Measurements from ENCODE around the gene NSMF. TPM values are rescaled to one million over a fixed set of nuclear protein-coding genes. Genes with fewer than 3 reads are reported as not detected.

The NSMF gene, protein sequence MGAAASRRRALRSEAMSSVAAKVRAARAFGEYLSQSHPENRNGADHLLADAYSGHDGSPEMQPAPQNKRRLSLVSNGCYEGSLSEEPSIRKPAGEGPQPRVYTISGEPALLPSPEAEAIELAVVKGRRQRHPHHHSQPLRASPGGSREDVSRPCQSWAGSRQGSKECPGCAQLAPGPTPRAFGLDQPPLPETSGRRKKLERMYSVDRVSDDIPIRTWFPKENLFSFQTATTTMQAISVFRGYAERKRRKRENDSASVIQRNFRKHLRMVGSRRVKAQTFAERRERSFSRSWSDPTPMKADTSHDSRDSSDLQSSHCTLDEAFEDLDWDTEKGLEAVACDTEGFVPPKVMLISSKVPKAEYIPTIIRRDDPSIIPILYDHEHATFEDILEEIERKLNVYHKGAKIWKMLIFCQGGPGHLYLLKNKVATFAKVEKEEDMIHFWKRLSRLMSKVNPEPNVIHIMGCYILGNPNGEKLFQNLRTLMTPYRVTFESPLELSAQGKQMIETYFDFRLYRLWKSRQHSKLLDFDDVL
- 49.3 TPM for total RNA-seq

DNA sequence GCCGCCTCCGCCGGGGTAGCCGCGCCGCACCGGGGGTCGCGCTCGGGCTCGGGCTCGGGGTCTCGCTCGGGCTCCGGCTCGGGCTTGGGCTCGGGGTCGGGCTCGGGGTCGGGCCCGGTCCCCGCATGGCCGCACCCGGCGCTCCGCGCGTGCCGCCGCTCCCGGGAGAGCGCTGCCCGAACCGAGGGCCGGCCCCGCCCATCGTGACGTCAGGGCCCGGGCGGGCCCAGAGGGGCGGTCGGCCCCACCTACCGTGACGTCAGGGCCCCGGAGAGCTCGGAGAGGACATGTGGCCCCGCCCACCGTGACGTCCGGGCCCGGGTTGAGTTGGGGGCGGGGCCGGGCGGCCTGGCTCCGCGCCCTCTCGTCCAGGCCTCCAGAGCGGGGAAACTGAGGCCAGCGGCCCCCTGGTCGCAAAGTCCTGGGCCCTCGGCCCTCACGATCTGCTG is at the start of gene NSMF:
Gene NSMF, minus strand, starts transcription at position 183 of the 449 bp plus-strand sequence. CDS start 232 bp downstream, outside the sequence.
- peak; percentile 94 for DNase-seq (ENCODE audit: low spot score)

DNA sequence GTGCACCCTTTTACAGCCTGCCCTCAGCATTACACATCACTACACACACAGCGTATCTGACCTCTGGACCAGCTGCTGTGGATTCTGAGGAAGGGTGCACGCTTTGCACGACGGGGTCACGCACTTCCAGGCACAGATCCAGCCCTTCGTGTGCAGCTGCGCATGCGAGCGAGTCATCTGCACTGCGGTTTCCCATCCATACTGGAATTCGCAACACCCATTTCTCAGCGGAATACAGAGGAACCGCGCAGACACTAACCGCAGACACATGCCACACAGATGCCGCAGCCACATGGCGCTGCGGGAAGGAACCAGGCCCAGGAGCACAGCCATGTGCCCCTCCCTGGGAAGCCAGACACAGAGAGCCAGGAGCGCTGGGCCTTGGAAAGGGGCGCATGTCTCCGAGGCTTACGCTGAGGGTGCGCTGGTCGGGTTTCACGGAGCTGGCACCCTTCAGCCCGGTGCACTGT is 47.6 kb upstream of the NSMF start:
- DNase-seq (ENCODE audit: low spot score) = no peak

DNA sequence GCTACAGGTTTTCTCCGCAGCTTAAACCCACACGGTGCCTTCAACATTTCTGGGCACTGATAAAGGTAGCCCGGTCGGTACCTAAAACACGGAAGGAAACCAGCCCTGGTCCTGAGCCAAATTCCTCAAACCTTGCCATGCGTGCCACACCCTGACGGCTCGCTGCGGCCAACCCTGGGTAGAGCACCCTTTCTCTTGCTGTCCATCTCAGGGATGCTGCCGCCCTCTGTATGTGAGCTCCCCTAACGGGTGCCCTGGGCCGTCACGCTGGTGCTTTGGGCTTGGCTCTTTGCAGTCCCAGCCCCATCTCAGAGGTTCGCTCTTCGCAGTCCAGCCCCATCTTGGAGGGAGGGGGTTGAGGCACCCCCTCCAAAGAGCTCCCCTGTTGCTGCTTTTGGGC is 47.1 kb upstream of the NSMF start:
- DNase-seq (ENCODE audit: low spot score) = no peak

DNA sequence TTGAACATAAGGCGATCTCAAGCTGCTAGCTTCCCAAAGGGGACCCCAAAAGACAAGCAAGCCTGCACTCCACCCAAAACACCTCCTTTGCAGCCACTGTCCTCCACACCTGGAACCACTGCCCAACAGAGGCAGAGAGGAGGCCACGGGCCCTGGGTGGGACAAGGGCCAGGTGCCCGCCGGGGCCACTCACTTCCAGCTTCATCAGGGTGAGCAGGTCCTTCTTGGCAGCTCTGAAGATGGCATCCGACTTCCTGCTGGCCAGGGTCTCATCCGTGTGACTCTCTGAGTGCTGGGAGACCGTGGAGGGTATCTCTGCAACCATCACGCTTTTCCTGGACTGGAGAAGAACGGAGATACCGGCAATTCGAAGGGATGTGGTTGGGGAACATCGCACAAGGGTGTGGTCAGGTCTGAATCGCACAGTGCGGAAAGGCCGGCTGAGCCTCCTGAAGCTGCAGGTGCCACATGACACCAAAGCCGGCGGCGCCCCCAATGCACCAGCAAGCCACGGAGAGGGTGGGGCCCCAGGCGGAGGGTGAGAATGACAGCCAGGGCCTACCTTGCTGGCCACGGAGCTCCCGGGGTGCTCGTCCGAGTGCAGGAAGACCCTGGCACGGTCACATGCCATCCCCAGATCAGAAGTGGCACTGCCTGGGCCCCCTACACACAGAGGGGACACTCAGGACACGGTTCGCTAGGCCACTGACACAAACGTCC is 46.4 kb upstream of the NSMF start:
- no peak for DNase-seq (ENCODE audit: low spot score)

DNA sequence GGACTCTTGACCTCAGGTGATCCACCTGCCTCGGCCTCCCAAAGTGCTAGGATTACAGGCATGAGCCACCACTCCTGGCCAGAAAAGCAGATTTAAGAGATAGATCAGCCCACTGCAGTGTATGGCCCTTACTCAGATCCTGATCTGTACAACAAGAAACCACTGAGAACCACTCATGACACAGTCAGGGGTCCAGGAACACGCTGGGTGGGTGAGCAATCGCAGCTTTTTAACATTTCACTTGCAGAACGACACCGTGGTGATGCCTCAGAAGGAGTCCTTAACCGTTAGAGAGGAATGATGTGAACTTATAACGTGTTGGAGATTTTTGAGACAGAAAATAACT is 45.3 kb upstream of the NSMF start:
- no peak for DNase-seq (ENCODE audit: low spot score)

DNA sequence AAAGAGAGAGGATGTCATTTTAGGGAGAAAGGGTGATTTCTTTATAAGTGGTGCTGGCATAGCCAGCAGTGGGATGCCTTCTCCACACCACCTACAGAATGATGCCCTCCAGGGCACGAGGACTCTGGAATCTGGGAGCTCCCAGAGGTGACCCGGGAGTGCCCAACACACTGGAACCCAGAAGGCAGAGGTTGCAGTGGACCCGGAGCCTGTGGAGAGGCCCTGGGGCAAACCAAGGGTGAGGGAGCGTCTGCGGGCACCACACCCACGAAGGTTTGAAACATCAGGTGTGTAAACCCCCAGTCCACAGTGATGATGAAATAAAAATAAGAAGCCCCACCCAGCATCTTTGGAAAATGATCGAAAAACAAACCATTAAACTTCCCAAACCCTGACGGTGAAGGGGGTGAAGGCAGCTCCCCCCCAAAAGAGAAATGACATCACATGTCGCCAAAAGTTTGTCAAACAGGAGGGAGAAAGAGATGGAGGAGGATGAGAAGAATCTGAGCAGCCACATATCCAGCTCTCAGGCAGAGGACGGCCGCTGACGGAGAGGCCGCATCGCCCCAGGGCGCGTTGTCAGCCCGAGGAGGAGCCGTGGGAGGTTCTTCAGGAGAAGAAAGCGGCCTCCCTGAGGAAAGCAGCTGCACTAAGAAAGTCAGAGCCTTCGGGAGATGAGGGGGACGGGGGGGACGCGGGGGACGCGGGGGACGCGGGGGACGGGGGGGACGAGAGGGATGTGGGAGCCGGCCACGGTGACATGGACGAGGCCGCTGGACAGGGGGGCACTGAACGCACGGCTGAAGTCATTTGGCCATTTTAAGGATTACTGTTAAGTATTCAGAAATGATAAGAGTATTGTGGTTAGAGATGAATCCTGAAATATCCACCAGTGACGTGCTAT is 43.1 kb upstream of the NSMF start:
- no peak for DNase-seq (ENCODE audit: low spot score)

DNA sequence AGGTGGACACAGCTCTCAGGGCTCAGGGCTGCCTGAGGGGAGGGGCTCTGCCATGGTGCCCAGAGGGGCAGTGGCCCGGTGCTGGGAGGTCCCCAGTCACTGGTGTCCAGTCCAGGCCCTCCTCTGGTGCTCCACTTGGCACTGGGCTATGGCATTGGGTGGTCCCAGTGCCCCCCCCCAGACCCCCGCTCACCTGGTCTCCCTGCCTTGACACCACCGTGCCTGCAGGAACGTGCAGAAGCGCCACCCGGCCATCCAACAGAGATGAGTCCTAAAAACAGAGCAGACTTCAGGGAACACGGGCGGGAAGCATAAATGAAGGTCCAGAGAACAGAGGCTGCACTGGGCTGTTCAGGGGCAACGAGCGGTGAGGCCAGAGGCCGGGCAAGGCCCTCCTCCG is 42.3 kb upstream of the NSMF start:
- DNase-seq (ENCODE audit: low spot score) = no peak

DNA sequence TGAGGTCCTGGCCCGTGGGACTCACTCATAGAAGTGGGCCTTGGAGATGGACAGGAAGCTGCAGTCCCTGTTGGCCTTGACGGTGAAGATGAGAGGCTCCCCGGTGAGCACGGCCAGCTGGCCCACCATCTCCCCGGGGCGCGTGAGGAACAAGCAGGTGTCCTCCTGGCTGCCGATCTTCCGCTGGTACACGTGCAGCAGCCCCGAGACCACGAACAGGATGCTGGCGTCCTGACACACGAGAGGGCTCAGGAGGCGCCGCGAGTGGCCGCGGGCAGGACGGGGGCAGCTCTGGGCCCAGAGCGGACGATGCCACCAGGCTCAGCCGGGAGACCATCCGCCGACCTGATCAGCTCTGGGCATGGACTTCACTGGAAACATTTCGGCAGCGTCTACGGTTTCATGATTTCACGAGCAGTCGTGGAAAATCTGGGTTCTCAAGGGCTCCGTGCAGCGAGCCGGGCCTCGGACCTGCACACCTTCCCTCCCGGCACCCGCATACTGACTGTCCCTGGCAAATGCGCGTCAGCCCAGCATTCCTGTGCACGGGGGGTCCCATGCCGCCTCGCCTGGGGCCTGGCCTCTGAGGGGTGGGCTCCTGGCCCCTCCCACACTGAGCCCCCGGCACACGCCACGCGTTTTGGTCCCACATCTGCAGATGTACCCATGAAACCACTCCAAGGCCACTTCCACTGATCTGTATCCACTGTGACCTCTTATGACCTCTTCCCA is 41.7 kb upstream of the NSMF start:
- DNase-seq (ENCODE audit: low spot score) = no peak

DNA sequence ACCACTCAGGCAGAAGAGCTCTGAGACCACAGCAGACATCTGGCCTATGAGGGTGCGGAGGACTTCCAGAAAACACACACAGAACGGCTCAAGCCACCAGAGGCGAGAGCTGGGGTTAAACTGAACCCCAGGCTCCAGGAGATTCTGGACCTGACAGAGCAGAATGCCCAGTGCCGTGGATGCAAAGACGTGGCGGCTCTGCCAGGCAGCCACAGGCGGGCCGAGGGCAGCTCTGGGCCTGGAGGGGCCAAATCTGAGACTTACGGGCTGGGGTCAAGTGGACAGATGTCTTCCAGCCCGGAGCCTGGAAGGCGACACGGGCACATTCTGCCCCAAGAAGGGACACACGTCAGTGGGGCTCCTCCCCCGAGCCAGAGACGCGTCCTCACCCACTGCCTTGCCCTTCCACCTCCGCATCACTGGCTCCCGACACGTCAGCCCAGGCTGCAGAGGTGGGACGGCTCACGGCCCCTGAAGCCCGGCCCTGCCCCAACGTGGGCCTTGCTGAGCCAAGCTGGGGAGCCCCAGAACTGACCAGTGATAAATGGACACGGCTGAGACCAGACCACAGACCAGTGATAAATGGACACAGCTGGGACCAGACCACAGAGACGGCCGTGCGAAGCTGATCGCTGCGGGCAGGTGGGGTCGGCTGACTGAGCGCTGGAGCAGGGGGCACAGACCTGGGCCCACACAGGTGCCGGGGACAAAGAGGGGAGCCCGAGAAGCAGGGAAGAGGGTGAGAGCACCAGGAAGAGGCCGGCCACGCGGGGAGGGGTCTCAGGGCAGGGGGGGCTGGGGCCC is 40.9 kb upstream of the NSMF start:
- no peak for DNase-seq (ENCODE audit: low spot score)

DNA sequence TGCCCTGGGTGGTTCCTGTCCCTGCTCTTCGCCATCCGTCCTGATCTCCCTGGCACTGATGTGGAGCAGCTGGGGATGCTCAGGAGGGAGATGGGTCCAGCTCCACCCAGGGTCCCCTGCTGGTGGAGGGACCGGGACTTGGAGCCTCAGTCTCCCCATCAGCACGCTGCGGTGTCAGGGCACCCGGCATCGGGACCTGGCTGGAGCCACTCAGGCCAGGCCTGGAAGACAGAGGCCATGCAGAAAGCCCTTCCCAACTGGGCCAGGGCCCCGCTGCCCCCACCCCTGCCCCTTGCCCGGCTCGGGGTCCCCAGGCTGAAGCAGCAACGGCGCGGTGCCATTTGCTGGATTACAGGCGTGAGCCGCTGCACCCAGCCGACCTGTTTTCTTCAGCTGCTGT is 40.3 kb upstream of the NSMF start:
- DNase-seq (ENCODE audit: low spot score) = no peak

DNA sequence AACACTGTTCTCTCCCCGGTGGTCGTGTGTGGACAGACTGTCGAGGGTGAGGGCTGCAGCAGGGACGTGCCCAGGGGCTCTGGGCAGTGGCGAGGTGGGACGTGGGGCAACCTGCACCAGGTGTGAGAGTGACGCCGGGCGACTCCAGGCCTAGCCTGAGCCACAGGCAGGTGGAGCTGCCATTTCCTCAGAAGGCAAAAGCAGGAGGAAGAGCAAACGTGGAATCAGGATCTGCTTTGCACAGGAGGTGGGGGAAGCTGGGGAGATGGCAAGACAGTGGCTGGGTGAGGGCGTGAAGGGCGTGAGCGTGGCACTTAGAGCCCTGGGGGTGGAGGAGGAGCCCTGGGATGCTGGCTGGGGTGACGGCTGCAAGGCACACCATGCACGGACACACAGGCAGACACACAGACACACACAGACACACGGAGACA is 39.6 kb upstream of the NSMF start:
- no peak for DNase-seq (ENCODE audit: low spot score)

DNA sequence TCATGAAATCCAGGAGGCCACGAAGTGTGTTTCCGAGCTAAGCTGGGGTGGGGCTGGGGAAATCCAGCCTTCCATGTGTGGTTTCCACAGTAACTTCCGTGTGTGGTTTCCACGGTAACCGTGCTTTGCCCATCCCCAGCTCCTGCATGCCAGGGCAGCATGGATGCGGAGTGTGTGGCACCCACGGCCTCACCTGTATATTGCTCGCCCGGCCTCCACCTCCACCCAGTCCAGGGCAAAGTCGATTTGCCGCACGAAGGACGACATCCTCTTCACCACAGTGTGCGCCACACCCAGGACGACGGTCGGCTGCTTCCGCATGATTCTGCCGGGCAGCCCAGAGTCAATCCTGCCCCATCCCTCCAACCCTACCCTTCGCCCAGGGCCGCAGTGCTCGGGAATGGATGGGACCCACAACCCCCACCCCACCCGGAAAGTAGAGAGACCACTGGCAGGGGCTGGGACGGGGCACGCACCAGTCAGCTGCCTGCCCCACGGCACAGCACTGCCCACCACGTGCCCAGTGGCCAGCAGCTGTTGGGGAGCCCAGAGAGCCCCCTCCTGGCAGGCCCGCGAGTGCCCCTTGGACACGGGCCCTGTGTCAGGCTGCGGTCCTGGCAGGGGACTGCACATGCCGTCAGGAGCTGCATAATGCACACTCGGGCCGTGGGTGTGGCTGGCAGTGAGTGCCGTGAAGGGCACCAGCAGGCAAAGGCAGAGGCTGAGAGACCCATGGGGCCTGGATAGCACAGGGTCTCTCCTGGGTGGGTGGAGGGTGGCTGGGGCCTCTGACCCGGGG is 39.0 kb upstream of the NSMF start:
- no peak for DNase-seq (ENCODE audit: low spot score)

DNA sequence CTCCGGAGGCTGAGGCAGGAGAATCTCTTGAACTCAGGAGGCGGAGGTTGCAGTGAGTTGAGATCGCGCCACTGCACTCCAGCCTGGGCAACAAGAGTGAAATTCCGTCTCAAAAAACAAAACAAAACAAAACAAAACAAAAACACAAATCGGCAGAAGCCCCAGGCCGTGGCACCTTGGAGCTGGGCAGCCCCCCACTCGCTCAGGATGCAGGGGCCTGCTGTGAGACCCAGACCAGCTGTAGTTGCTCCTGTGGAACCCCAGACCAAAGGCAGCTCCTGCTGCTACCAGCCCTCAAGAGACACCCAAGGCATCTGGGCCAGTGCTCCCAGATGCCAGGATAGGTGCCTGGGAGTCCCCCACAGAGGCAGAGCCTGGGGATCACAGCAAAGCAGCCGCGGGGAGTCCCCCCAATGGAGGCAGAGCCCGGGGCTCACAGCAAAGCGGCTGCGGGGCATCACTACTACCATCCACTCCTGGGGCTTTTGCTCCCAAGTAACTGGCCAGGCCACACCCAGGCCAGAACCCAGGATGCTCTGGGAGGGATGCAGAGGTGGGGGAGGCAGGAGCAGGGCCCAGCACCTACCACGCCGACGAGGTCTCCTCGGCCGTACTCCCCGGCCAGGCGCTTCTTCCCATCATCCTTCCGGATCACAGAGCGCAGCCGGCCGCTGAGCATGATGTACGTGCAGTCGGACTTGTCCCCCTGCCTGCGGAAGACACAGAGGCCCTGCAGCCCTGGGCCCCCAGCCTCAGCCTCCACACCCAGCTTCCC is 37.7 kb upstream of the NSMF start:
- DNase-seq (ENCODE audit: low spot score) = no peak

DNA sequence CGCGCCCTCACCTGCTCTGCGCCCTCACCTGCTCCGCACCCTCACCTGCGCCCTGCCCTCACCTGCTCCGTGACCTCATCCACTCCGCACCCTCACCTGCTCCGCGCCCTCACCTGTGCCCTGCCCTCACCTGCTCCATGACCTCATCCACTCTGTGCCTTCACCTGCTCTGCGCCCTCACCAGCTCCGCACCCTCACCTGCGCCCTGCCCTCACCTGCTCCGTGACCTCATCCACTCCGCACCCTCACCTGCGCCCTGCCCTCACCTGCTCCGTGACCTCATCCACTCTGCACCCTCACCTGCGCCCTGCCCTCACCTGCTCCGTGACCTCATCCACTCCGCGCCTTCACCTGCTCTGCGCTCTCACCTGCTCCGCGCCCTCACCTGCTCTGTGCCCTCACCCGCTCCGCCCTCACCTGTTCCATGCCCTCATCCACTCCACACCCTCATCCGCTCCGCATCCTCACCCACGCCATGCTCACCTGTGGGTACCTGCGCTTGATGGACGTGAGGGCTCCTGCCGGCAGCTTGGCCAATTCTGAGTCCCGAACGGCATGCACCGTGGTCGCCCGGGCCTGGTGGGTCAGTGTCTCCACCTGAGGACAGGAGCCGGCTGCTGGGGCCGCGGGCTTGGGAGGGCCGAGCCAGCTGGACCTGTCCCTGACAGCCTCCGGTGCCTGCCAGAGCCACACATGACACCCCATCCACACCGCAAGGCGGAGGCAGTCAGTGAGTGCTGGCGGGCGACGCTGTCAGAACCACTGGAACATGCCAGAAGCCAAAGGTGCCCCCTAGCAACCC is 35.6 kb upstream of the NSMF start:
- no peak for DNase-seq (ENCODE audit: low spot score)

DNA sequence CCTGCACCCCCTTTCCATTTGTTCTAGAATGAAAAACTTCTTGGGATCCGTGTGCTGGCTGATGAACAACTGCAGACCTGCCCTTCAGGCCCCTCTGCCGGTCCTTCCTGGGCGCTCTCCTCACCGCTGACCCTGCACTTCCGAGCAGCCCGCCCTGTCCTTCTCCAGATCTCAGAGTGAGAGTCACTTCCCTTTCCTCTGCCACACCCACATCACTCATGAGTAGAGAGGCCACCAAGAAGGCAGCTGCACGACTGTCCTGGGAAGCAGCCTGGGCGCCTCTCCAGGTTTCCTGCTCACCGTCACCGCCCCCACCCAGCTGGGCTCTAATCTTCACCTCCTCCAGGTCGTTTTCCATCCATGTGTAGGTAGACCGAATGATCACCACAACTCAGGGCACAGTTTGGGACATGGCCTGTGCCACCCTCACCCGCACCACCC is 35.0 kb upstream of the NSMF start:
- DNase-seq (ENCODE audit: low spot score) = no peak

DNA sequence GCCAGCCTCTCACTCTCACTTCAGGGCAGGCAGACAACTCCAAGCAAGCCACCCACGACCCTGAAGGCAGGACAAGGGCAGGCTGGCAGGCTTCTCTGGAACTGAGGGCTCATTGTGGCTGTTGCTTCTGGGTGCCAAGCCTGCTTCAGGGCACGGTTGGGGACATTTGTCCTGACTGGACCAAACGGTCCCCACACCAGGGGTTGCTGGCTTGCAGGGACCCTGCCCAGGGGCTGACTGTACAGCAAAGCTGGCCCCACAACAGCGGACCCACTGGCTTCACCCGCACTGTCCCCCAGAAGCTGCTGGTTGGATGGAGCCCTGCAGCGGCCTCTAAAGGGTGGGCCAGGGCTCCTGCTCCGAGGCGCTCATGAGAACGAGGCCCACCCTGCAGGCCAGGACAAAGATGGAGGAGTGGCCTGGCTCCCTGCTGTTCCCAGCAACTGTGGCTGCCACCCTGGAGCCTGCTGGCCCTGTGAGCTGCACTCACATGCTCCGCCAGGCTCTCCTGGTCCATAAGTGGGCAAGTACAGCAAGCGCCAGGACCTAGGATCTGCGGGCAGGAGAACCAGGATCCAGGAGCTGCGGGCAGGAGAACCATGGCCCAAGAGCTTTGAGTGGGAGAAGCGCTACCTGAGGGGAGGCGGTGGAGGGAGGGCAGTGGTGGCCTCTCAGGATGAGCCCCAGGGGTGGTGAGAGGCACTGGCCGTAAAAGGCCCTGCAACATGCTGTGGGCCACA is 34.4 kb upstream of the NSMF start:
- DNase-seq (ENCODE audit: low spot score) = no peak
